NCI-H1694 treated with DMSO at 0.1 percent for 48 hours (cell line): Measurements from ENCODE around the gene HK1.

Experiments used
- DNase-seq: peaks from one replicate; lab custom pipeline; 2025; lab: John Stamatoyannopoulos, UW

HK1 gene

DNA sequence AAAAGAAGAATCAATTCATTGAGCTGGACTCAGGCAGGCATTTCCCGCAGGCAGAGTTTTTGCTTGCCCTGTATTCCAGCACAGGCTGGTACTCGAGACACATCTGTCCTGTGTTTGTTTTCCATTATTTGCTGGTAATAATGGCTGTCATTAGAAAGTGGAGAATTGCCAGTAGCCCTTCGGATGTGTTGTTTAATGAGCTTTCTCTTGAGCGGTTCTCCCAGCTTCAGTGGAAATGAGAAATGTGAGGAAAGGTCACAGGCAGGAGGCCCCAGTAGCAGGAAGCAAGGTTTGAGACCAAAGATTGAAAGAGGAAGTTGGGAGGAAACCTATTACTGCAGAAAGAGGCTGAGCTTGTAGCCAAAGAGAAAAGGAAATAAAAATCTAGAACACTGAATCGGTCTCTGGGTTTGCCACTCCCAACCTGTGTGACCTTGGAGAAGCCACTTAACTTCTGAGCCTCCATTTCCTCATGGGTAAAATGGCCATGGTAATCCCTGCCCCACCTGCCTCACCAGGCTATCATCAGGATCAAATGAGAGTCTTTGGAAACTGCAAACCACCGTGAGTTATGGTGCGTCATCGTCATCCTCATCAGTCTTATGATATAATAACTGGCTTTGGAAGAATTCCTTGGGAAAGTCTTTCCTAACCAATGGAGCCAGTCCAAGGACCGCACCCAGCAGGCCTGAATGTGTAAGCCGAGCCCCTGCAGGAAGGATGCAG, 70.7 kb downstream of the HK1 start:
- peak; percentile 52 for DNase-seq

DNA sequence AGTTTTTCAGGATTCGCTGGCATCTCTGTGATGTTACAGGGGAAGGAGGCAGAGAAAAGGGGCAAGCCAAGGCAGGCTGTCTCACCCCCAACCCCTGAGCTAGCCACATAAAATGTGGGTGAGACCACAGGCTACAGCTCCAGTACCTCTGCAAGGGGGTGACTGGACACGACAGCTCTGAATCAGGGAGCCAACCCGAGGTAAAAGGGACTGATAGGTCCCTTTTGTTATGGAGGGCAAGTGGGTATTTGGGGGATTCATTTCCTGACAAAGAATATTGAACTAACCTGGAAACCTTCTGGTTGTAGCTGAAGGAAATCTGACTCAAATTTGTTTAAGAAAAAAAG, 71.2 kb downstream of the HK1 start:
- DNase-seq = no peak

DNA sequence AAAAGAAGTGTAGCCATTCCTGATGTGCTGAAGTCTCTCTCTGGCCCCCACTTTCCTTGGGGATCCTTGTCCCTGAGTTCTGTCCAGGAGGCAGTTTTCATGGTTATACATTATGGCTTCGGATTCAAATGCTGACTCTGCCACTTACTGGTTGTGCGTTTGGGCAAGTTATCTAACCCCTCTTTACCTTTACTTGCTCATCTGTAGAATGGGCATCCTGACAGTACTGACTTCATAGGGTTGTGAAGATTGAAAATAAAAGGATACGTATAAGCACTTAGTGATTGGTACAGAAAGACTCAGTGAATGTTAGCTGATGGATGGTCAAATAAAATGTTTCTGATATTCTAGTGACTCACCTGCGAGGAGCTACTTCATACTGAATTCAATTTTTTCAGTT, 73.3 kb downstream of the HK1 start:
- DNase-seq = no peak

DNA sequence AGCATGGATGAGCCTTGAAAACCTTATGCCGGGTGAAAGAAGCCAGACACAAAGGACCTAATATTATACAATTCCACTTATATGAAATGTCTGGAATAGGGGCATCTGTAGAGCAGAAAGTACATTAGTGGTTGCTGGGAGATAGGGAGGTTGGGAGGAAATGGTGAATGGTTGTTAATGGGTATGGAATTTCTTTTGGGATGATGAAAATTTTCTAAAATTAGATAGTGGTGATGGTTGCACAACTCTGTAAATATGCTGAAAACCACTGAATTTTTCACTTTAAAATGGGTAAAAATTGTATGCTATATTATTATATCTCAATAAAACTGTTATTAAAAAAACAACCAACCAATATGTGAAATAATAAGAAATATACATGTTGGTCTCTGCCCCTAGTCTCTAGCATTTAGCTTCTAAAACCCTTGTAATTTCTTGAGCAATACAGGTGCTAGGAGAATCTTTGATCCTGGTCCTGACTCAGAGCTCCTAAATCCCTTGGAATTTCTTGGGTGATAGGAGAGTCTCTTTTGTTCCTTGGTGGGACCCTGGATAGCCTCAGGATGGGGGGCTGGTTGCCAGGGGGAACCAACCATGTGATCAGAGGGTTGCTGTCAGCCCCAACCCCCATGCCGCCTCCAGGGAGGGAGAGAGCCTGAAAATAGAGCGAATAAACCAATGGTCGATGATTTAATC, 74.4 kb downstream of the HK1 start:
- DNase-seq = no peak

DNA sequence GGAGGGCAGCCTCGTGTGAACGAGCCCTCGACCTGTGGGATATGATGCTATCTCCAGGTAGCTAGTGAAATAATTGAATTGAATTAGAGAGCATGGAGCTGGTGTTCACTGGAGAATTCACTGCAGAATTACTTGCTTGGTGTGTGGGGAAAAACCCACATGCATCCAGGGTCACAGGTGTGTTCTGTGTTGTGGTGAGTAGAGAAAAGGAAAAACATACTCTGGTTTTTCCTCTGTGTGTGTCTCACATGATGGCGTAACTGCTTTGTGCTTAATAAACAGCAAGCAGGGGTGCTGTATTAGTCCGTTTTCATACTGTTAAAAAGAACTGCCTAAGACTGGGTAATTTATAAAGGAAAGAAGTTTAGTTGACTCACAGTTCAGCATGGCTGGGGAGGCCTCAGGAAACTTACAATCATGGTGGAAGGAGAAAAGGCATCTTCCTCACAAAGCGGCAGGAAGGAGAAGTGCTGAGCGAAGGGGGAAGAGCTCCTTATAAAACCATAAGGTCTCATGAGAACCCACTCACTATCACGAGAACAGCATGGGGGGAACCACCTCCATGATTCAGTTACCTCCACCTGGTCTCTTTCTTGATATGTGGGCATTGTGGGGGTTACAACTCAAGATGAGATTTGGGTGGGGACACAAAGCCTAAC, 75.8 kb downstream of the HK1 start:
- DNase-seq = no peak

DNA sequence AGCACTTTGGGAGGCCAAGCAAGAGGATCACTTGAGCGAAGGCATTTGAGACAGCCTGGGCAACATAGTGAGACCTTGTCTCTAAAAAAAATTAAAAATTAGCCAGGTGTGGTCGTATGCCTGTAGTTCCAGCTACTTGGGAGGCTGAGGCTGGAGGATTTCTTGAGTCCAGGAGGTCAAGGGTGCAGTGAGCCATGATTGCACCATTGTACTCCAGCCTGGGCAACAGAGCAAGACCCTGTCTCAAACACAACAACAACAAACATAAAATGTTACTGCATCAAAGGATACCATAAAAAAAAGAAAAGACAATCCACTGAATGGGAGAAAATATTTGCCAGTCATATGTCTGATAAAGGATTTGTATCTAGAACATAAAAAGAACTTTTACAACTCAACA, 77.9 kb downstream of the HK1 start:
- DNase-seq = no peak

DNA sequence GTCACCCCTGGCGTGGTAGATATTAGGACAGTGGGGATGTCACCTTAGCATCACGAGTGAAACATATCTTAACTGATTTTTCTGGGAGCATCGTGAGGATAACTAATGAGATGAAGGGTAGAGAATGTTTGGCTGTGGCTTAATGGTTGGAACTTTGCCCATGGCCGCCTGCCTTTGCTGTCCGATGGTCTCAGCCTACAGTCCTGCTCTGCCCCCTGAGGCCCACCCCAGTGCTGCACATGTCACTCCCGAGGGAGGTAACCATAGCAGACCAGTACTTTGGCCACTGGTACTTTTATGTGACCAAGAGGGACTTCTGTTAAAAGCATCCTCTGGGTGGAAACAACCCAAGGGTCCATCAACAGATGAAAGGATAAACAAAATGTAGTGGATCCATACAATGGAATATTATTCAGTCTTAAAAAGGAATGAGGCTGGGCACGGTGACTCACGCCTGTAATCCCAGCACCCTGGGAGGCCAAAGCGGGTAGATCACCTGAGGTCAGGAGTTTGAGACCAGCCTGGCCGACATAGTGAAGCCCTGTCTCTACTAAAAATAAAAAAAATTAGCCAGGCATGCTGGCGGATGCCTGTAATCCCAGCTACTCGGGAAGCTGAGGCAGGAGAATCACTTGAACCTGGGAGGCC, 80.0 kb downstream of the HK1 start:
- no peak for DNase-seq

DNA sequence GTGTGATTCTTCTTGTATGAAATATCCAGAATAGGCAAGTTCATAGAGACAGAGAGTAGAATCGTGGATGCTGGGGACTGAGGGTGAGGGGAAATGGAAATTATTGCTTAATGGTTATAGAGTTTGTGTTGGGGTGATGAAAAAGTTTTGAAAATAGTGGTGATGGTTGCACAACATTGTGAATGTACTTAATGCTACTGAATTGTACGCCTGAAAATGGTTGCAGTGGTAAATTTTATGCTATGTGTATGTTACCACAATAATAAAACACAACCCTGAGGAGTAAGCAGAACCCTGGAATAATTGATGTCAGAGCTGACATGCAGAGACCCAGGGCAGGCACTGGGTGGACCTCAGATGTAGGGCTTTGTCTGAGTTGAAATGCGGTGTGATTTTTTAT, 80.9 kb downstream of the HK1 start:
- no peak for DNase-seq

DNA sequence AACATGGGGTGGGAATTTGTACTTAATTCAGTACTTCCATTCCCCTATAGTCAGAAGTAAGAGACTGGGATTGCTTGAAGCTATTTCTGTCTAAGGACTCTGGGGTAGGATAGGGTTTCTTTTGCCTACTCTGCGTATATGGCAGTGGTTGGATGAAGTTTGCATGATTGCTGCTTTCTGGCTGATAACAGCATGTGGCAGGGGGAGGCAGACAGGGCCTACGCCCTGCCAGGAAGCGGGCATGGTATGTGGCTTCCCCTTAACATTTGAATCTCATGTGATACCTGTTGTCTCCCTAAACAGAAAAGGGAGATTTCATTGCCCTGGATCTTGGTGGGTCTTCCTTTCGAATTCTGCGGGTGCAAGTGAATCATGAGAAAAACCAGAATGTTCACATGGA, 81.3 kb downstream of the HK1 start:
- DNase-seq = no peak

DNA sequence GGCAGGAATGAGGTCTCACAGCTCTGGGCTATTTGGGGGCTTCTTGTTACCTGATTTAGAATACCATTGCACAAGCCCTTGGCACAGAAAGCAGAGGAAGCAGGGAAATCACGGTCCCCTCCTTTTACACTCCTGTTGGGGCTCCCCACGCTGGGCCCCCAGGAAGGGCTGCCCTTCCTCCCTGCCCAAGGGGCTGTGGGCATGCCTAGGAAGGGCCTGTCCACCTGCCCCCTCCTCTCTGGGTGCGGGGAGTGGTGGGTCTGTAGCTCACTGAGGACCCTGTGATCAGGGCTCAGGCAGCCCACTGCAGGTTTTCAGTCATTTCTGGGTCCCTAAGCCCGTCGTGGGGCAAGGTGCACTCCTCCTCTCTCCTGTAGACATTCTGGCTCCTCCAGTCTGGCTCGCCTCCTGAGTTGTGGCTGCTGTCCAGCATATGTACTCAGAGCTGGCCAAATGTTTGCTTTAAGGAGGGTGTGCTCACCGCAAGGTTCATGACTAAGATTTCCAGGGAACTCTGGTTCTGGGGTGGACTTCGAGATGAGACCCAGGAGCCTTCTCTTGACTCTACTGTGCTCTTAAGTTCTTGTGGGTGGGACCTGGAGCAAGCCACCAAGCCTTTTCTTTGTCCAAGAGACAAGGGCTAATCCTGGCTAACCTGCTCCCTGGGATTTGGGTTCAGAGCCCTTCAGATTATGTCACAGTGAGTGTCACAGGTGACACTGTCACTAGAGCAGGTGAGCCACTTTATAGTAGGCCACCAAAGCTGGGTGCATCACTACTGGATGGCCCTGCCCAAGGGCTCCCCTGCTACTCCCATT, 82.4 kb downstream of the HK1 start:
- no peak for DNase-seq

DNA sequence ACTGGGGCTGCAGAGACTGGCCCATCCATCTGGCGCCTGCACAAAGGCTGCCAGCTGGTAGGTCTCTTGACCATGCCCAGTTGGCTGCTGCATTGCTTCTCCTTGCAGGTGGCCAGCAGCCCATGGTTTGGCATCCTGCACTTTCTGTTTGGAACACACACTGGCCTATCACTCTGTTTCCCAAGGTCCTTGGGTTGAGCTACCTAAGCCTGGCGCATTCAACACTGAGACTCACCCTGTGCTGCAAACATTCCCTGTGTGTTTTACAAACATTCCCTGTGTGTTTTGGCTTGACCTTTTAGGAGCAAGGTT, 83.0 kb downstream of the HK1 start:
- no peak for DNase-seq

DNA sequence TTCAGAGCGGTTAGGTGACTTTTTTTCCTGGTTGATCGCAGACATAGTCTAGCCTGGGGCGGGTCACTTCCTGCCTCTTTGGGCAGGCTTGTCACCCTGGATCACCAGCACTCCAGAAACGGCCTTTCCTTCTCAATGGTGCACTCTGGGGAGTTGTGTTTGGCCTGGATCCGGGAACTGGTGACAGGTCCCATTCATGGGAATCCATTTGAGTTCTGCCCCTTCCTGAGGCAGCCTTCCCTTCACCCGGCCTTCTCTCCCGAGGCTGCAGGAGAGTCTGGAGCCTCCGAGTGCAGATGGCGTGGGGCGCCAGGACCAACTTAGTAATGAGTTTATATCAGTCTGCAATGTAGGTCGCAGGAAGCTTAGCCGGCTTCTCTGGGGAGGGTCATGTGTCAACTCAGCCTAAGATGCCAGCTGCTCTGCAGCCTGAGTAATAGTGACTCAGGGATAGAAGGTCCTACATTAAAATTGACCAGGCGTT, 84.2 kb downstream of the HK1 start:
- no peak for DNase-seq

DNA sequence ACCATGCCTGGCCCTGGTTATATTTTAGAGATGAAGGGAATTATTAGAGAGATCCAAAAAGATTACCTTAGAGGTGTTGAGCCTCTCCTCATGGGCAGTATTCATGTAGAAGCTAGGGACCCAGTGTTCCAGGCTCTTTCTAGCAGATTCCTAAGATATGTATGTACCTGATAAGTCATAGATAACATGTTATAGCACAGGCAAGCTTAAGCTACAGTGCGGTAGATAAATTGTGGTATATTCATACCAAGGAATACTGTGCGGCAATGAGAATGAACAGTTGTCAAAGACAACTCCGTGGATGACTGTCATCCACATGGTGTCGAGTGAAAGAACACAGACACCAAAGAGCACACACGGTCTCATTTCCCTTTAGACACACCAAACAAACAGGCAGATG, 85.4 kb downstream of the HK1 start:
- no peak for DNase-seq

DNA sequence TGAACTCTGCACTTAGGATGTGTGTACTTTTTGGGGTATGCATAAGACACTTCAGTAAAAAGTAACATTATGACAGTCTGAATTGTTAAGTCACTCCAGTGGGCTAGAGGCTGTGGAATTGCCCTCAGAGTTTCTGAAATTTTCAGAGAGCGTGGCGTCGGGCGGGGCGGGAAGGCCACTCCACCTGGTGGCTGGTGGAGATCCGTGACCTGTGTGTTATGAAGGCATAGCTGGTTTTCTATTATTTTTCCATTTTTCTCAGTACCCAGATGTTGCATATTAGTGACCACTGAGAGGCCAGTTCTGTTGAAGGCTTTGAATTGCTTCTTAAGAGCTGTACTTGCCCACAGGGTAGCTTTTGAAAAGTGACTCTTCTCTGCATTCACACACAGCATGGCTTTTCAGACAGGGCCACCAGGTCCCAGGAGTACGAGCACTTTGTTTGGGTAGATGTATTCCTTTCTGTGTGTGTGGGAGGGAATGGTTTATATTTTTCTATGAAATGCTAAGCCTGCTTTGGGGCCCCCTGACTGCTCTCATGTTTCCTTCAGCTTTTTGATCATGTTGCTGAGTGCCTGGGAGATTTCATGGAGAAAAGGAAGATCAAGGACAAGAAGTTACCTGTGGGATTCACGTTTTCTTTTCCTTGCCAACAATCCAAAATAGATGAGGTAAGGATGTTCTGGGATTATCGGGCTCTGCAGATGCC, 86.1 kb downstream of the HK1 start:
- DNase-seq = no peak

DNA sequence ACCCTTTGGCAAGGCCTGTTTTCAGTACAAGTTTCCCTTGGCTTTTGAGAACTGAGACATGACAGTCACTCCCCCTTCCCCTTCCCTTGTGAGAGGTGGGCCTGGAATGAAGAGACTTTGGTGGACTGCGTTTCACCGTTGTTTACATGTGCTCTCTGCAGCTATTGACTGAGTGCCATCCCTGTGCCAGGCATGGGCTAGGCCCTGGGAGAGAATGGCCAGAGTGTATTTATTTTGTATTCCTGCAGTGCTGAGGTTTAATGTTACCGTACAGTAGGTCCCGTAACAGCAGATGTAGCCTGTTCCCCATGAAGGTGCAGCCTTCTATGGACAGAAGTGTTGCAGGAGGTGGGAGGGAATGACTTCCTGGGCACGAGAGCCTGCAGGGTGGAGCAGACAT, 88.4 kb downstream of the HK1 start:
- DNase-seq = no peak

DNA sequence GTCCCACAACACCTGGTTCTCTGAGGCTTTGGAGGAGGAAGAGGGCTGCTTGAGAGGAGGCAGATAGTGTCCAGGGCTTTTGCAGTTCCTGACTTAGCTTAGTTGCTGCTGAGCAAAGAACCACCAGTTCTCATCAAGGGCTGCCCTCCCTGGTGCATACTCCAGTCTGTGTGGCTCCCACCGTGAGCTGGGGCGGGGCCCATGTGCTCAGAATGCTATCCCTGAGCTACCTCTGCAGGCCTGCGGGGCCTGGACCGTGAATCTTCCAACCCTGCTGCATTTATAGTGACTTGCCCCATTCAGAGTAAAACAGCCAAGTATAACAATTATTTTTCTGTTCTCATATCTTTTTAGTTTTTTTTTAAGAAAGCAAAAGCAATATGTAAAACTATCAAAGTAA, 89.2 kb downstream of the HK1 start:
- DNase-seq = no peak

DNA sequence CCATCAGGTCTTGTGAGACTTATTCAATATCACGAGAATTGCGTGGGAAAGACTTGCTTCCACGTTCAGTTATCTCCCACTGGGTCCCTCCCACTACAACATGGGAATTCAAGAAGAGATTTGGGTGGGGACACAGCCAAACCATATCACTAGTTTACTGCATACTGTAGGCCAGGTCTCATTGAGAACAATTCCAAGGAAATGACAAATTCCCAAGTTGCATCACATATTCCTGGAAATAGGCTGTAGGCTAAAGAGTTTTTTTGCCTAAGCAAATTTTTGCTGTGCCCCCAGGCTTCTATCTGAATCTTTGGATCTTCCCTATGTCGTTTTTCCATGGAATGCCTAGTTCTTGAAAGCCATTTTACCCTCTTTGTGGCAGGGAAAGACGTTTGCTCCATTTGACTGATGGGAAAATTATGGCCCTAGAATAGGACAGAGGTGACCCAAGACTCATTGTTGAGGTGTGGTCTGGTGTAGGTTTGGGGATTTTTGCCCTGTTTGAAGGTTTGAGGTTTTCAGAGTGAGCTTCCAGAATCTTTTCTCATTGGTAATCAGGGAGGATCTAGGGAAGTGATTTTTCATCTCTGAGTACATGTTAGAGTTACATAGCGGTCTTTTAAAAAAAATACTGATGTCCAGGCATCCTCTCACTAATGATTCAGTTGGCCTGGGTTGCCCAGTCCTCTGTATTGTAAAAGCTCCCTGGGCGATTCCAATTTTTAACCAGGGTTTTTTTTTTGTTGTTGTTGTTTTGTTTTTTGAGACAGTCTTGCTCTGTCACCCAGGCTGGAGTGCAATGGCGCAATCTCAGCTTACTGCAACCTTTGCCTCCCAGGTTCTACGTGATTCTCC, 94.1 kb downstream of the HK1 start:
- no peak for DNase-seq

DNA sequence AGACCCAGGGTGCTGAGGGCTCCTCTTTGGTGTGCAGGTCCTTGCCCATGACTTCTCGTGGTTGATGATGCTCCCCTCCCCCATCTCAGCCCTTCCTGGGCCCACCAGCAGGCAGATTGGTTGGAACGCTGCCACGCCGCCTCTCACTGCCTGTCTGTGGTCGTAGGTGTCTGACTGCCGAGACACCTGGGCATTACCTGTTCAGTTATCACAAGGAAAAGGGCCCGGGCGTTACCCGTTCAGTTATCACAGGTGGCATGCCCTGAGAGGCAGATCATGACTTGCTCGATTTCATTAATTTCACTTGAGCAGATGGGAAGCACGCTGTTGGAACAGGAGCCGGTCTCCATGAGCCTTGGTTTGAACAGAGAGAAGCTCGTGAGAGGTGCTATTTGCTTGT, 95.9 kb downstream of the HK1 start:
- peak; percentile 55 for DNase-seq

DNA sequence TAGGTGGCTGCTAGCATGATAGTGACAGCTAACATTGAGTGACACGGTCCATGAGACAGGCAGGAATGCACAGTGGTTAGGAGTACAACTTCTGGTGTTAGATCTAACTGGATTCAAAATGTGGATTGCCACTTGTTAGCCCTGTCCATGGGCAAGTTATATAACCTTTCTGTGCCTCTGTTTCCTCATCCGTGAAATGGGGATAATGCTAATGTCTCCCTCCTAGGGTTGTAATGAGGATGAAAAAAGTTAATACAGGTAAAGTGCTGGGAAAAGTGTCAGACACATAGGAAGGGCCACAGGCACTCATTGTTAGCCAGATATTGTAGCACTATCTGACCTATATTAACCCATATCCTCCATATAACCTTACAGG, 96.6 kb downstream of the HK1 start:
- DNase-seq = no peak

DNA sequence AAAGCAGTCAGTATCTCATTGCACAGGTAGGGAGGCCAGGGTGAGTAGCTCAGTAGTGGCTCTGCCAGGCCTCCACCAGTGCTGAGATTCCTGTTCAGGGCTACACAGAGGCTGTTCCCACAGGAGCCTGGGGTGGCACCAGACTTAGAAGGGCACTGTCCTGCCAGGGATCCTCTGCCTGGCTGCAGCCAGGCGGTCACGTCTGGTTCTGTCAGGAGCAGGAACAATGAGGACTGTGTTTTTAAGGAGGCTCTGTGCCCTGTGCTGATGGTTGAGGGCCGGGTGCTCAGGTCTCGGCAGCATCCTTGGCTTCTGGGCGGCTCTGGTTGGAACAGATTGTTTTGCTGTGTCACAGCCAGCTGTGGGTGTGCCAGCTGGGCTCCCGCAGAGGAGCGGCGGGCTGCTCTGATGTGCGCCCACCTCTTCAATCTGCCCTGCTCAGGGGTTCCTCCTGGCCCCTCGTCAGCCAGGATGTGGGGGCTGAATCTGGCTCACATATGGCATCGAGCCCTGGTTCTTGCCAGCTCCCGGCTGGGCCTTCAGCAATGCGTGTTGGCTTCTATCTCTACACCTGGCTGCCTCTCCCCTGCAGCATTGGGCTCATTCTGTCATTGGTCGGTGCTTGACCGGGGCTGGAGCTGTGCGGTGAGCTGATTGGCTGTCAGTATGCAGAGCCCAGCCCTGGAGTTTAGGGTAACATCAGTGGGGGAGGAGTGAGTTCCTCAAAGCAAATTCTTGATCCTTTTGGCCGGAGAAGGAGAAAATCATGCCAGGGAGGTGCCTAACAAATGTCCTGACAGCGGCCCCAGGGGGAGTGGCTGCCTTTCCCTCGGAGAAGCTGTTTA, 97.2 kb downstream of the HK1 start:
- peak; percentile 92 for DNase-seq
